ENCODE measurements around the gene CACNB4.
"Not testable (repeated sequence)": the region's sequence is repeated elsewhere in the genome, so short reads cannot be mapped to it uniquely, and the experiment has no call there.

DNA sequence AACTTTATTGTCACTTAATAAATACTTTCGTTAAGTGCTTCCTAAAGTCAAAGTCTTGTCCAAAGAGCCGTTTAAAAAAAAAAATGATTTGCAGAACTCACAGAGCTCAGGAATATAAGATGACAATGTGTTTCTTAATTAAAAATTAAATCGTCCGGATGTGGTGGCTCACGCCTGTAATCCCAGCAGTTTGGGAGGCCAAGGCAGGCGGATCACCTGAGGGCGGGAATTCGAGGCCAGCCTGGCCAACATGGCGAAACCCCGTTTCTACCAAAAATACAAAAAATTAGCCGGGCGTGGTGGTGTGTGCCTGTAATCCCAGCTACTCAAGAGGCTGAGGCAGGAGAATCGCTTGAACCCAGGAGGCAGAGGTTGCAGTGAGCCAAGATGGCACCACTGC lies 8.3 kb upstream of the CACNB4 start:
- TF ChIP-seq, protein P1, sequence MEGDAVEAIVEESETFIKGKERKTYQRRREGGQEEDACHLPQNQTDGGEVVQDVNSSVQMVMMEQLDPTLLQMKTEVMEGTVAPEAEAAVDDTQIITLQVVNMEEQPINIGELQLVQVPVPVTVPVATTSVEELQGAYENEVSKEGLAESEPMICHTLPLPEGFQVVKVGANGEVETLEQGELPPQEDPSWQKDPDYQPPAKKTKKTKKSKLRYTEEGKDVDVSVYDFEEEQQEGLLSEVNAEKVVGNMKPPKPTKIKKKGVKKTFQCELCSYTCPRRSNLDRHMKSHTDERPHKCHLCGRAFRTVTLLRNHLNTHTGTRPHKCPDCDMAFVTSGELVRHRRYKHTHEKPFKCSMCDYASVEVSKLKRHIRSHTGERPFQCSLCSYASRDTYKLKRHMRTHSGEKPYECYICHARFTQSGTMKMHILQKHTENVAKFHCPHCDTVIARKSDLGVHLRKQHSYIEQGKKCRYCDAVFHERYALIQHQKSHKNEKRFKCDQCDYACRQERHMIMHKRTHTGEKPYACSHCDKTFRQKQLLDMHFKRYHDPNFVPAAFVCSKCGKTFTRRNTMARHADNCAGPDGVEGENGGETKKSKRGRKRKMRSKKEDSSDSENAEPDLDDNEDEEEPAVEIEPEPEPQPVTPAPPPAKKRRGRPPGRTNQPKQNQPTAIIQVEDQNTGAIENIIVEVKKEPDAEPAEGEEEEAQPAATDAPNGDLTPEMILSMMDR (IDR thresholded peaks at IDR 0.05 in 2 of 3, conservative IDR thresholded peaks at IDR 0.05 in 1 of 3; ENCODE audit: borderline replicate concordance in 1 of 3, insufficient read depth in 1 of 3, low read depth in 2 of 3, low read length in 2 of 3), result not testable (repeated sequence)
- TF ChIP-seq, protein P2, sequence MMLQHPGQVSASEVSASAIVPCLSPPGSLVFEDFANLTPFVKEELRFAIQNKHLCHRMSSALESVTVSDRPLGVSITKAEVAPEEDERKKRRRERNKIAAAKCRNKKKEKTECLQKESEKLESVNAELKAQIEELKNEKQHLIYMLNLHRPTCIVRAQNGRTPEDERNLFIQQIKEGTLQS (IDR thresholded peaks at IDR 0.05), result not testable (repeated sequence)
- not testable (repeated sequence) for TF ChIP-seq EZH2 (IDR thresholded peaks at IDR 0.05); EZH2phosphoT487 (IDR thresholded peaks at IDR 0.05; ENCODE audit: borderline replicate concordance); ELF1 (IDR thresholded peaks at IDR 0.05; ENCODE audit: borderline replicate concordance, low read depth); POLR2A (IDR thresholded peaks at IDR 0.05; ENCODE audit: borderline replicate concordance, extremely low read depth, insufficient read depth, insufficient read length); CBX3 (IDR thresholded peaks at IDR 0.05; ENCODE audit: low read depth)
- TF ChIP-seq, protein P3, sequence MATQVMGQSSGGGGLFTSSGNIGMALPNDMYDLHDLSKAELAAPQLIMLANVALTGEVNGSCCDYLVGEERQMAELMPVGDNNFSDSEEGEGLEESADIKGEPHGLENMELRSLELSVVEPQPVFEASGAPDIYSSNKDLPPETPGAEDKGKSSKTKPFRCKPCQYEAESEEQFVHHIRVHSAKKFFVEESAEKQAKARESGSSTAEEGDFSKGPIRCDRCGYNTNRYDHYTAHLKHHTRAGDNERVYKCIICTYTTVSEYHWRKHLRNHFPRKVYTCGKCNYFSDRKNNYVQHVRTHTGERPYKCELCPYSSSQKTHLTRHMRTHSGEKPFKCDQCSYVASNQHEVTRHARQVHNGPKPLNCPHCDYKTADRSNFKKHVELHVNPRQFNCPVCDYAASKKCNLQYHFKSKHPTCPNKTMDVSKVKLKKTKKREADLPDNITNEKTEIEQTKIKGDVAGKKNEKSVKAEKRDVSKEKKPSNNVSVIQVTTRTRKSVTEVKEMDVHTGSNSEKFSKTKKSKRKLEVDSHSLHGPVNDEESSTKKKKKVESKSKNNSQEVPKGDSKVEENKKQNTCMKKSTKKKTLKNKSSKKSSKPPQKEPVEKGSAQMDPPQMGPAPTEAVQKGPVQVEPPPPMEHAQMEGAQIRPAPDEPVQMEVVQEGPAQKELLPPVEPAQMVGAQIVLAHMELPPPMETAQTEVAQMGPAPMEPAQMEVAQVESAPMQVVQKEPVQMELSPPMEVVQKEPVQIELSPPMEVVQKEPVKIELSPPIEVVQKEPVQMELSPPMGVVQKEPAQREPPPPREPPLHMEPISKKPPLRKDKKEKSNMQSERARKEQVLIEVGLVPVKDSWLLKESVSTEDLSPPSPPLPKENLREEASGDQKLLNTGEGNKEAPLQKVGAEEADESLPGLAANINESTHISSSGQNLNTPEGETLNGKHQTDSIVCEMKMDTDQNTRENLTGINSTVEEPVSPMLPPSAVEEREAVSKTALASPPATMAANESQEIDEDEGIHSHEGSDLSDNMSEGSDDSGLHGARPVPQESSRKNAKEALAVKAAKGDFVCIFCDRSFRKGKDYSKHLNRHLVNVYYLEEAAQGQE (IDR thresholded peaks at IDR 0.05; ENCODE audit: low read depth), result not testable (repeated sequence)
- TF ChIP-seq, protein P4, sequence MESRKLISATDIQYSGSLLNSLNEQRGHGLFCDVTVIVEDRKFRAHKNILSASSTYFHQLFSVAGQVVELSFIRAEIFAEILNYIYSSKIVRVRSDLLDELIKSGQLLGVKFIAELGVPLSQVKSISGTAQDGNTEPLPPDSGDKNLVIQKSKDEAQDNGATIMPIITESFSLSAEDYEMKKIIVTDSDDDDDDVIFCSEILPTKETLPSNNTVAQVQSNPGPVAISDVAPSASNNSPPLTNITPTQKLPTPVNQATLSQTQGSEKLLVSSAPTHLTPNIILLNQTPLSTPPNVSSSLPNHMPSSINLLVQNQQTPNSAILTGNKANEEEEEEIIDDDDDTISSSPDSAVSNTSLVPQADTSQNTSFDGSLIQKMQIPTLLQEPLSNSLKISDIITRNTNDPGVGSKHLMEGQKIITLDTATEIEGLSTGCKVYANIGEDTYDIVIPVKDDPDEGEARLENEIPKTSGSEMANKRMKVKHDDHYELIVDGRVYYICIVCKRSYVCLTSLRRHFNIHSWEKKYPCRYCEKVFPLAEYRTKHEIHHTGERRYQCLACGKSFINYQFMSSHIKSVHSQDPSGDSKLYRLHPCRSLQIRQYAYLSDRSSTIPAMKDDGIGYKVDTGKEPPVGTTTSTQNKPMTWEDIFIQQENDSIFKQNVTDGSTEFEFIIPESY (IDR thresholded peaks at IDR 0.05; ENCODE audit: extremely low read depth, insufficient replicate concordance, low read length), result not testable (repeated sequence)
- TF ChIP-seq, protein P5, sequence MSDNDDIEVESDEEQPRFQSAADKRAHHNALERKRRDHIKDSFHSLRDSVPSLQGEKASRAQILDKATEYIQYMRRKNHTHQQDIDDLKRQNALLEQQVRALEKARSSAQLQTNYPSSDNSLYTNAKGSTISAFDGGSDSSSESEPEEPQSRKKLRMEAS (IDR thresholded peaks at IDR 0.05), result not testable (repeated sequence)

Data from HCT116 (cell line).